Stomach smooth muscle (tissue), 2 donors: Measurements from ENCODE around the gene CCDC71.

Experiments
- H3K27ac ChIP-seq: one replicate; pipeline ENCODE4 v1.7.0; 2013; ENCODE audit warnings: mild to moderate bottlenecking, low read length, inconsistent platforms
- H3K27me3 ChIP-seq, 2 donors: one replicate each; pipeline ENCODE4 v1.7.0; 2013; ENCODE audit warnings: low read length in 2 of 2; ENCODE audit not compliant: insufficient read depth in 2 of 2, control insufficient read depth in 1 of 2
- H3K36me3 ChIP-seq, 2 donors: one replicate each; pipeline ENCODE4 v1.7.0; 2013; ENCODE audit warnings: low read length in 2 of 2; ENCODE audit not compliant: control insufficient read depth in 2 of 2, insufficient read depth in 2 of 2
- H3K4me1 ChIP-seq: one replicate; pipeline ENCODE4 v1.7.0; 2013; ENCODE audit warnings: low read length; ENCODE audit not compliant: control insufficient read depth, insufficient read depth
- H3K4me3 ChIP-seq, 2 donors: one replicate each; pipeline ENCODE4 v1.7.0; 2013; ENCODE audit warnings: low read length in 2 of 2
- H3K9ac ChIP-seq, 2 donors: one replicate each; pipeline ENCODE4 v1.7.0; 2013; ENCODE audit warnings: low read length in 2 of 2, mild to moderate bottlenecking in 1 of 2
- H3K9me3 ChIP-seq, 2 donors: one replicate each; pipeline ENCODE4 v1.7.0; 2013; ENCODE audit warnings: low read length in 2 of 2; ENCODE audit not compliant: control insufficient read depth in 2 of 2
- donor health status: healthy.
- donor health status: Pancreatic carcinoma.

Gene CCDC71

GRCh38 chr3:49181351-49181750 is 15.2 kb upstream of the CCDC71 start:
- Histone ChIP-seq H3K4me3 (no peak overlapping the region), H3K9ac (no peak overlapping the region), H3K27me3 (no peaks in the 10 kb centered on the region), H3K9me3 (no peaks in the 10 kb centered on the region), H3K4me1 (no peaks in the 10 kb centered on the region), H3K36me3 (peaks cover 4 to 8% of the 10 kb centered on the region in 2 donors), H3K27ac (no peak overlapping the region)

GRCh38 chr3:49180116-49180515 is 14.0 kb upstream of the CCDC71 start:
- peaks cover 16 to 18% of the 10 kb centered on the region in 2 donors for H3K36me3 ChIP-seq
- no peak overlapping the region for H3K4me3 ChIP-seq
- no peak overlapping the region for H3K27ac ChIP-seq
- no peaks in the 10 kb centered on the region for H3K27me3 ChIP-seq
- no peak overlapping the region for H3K9ac ChIP-seq
- H3K4me1 ChIP-seq, result no peaks in the 10 kb centered on the region
- H3K9me3 ChIP-seq, result no peaks in the 10 kb centered on the region

- Histone ChIP-seq H3K4me3 (no peak overlapping the region), H3K4me1 (peaks cover 29% of the 10 kb centered on the region), H3K36me3 (peaks cover 19 to 28% of the 10 kb centered on the region in 2 donors), H3K27ac (no peak overlapping the region), H3K9me3 (no peaks in the 10 kb centered on the region), H3K27me3 (no peaks in the 10 kb centered on the region), H3K9ac (no peak overlapping the region)
Observed at GRCh38 chr3:49177073-49177472, 10.9 kb upstream of the CCDC71 start.

- Histone ChIP-seq H3K9ac (no peak overlapping the region), H3K27ac (no peak overlapping the region), H3K4me3 (no peak overlapping the region), H3K4me1 (peaks cover 40% of the 10 kb centered on the region), H3K9me3 (no peaks in the 10 kb centered on the region), H3K27me3 (no peaks in the 10 kb centered on the region), H3K36me3 (peaks cover 19 to 28% of the 10 kb centered on the region in 2 donors)
Observed at GRCh38 chr3:49175530-49175929, 9.4 kb upstream of the CCDC71 start.

GRCh38 chr3:49174397-49174985 is 8.4 kb upstream of the CCDC71 start:
- no peaks in the 10 kb centered on the region for H3K9me3 ChIP-seq
- peak overlapping the region; percentile 91 for H3K27ac ChIP-seq
- H3K27me3 ChIP-seq, result no peaks in the 10 kb centered on the region
- H3K4me3 ChIP-seq, result peak overlapping the region; percentile 68 to 90
- peaks cover 19 to 28% of the 10 kb centered on the region in 2 donors for H3K36me3 ChIP-seq
- peak overlapping the region; percentile 1 to 51 for H3K9ac ChIP-seq
- H3K4me1 ChIP-seq, result peaks cover 43% of the 10 kb centered on the region

- Histone ChIP-seq H3K4me3 (peak overlapping the region; percentile 68 to 90), H3K9me3 (no peaks in the 10 kb centered on the region), H3K36me3 (peaks cover 19 to 27% of the 10 kb centered on the region in 2 donors), H3K9ac (peak overlapping the region; percentile 1 to 90), H3K27me3 (no peaks in the 10 kb centered on the region), H3K27ac (peak overlapping the region; percentile 91), H3K4me1 (peaks cover 43% of the 10 kb centered on the region)
Observed at GRCh38 chr3:49173792-49174170, 7.7 kb upstream of the CCDC71 start.

GRCh38 chr3:49173116-49173791 is 7.1 kb upstream of the CCDC71 start:
- peaks cover 43% of the 10 kb centered on the region for H3K4me1 ChIP-seq
- H3K27me3 ChIP-seq, result no peaks in the 10 kb centered on the region
- H3K9ac ChIP-seq, result peak overlapping the region; percentile 83 to 90
- H3K27ac ChIP-seq, result peak overlapping the region; percentile 91
- no peaks in the 10 kb centered on the region for H3K9me3 ChIP-seq
- peak overlapping the region; percentile 68 to 90 for H3K4me3 ChIP-seq
- H3K36me3 ChIP-seq, result peaks cover 19 to 27% of the 10 kb centered on the region in 2 donors

GRCh38 chr3:49172551-49173041 is 6.5 kb upstream of the CCDC71 start:
- Histone ChIP-seq H3K9me3 (no peaks in the 10 kb centered on the region), H3K27me3 (no peaks in the 10 kb centered on the region), H3K27ac (peak overlapping the region; percentile 91), H3K9ac (peak overlapping the region; percentile 83 to 90), H3K4me1 (peaks cover 43% of the 10 kb centered on the region), H3K4me3 (peak overlapping the region; percentile 68 to 90), H3K36me3 (peaks cover 18 to 27% of the 10 kb centered on the region in 2 donors)

GRCh38 chr3:49171775-49172500 is 5.8 kb upstream of the CCDC71 start:
- Histone ChIP-seq H3K9ac (peak overlapping the region; percentile 83 to 90), H3K4me1 (peaks cover 45% of the 10 kb centered on the region), H3K4me3 (peak overlapping the region; percentile 68 to 90), H3K36me3 (peaks cover 16 to 25% of the 10 kb centered on the region in 2 donors), H3K9me3 (no peaks in the 10 kb centered on the region), H3K27ac (peak overlapping the region; percentile 91), H3K27me3 (no peaks in the 10 kb centered on the region)

- Histone ChIP-seq H3K4me1 (peaks cover 52% of the 10 kb centered on the region), H3K9me3 (no peaks in the 10 kb centered on the region)
Observed at GRCh38 chr3:49171119-49171774, 5.1 kb upstream of the CCDC71 start, which contains the start of gene KLHDC8B. TSS of gene KLHDC8B (plus strand) at chr3:49171598. CDS start at chr3:49172770, 1,172 bp downstream.

More at GRCh38 chr3:49171119-49171774, 5.1 kb upstream of the CCDC71 start, which contains the start of gene KLHDC8B:
- peak within 1 kb of the TSS; percentile 83 to 90 for H3K9ac ChIP-seq
- peaks cover 14 to 19% of the 10 kb centered on the region in 2 donors for H3K36me3 ChIP-seq
- peak within 1 kb of the TSS; percentile 68 to 90 for H3K4me3 ChIP-seq
- H3K27ac ChIP-seq, result peak within 1 kb of the TSS; percentile 91
- no peaks in the 10 kb centered on the region for H3K27me3 ChIP-seq
